HG02610 (cell line): Measurements from ENCODE around the gene DDX51.

Experiments
- ATAC-seq: cut with Tn5 transposase; IDR thresholded peaks from one replicate; pipeline ENCODE4 v1.9.1; 2021; ENCODE audit warnings: mild to moderate bottlenecking, moderate library complexity; ENCODE audit not compliant: unreplicated experiment

DDX51 gene

DNA sequence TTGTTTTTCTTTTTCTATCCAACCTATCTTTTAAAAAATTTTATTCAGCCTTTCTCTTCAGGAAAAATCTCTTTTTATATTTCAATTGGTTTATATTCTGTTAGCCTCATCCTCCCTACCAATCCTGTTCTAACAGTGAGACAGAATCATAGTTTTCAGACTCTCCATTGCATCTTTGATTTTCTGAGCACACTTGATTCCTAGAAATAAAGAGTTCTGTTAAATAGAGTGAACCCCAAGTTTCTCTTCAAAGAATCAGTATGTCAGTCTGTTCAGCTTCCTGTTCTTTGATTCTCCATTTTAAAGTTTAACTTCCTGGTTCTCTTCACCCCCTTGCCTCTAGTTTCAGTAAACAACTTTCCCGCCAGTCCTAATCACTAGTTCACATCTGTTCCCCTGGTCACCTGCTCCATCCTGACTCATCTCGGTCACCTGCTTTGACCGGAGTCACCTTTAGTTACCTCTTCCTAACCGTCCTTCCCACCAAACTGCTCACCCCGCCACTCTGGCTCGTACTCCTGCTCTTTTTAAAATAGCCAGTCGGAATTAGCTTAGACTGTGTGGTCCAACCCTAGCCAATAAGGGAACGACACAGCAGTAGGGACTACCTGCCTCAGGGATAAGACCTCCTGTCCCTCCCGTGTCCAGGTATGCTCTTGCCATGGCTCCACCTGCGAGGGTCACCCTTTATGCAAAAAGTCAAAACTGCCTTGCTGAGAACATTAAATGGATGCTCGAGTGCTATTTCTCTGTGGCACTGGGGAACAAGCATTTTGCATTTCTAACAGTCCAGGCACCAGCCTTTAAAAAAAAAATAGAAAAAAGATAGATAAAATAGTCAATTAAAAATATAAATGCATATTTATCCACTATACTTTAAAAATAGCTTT is 48.4 kb downstream of the DDX51 start:
- ATAC-seq: no peak

DNA sequence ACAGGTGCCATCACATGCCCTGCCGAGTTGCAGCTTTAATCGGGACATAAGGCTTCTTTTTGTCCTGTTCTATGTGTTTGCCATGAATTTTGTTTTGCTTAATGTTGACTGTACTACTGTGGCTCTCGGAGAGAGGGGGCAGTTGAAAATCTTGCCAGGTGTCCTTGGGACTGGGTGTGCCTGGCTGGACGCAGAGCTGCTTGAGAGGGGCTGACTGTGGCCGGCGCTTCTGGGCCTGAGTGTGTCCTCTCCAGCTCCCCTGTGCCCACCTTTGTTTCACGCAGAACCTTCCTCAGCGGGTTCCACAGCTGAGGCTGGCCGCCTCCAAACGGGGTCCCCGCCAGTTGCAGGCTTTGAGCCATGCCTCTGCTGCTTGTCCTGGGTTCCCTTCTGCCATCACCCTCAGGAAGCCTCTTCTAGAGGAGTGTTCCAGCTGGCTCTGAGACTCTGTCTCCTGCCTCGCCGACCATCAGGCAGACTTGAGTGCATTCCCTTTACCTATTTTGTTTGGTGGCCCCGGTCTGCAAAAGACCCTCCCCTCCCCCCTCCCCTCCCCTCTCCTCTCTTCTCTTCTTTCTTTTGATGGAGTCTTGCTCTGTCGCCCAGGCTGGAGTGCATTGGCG is 49.7 kb downstream of the DDX51 start:
- ATAC-seq: no peak

DNA sequence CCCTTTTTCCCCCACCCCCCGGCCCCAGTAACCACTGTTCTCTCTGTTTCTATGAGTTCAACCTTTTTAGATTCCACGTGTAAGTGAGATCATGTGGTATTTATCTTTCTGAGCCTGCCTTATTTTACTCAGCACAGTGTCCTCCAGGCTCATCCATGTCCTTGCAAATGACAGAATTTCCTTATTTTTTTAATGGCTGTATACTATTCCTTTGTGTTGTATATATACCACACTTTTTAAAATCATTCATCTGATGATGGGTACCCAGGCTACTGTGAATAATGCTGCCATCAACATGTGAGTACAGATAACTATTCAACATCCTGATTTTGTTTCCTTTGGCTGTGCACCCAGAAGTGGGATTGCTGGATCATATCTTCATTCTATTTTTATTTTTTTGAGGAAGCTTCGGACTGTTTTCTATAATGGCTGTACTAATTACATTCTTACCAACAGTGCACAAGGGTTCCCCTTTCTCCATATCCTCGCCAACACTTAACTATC is 54.7 kb downstream of the DDX51 start:
- ATAC-seq: no peak
